ENCODE measurements around the gene ZNF687. TPM values are rescaled to one million over a fixed set of nuclear protein-coding genes. Genes with fewer than 3 reads are reported as not detected.

The ZNF687 gene
- total RNA-seq, 1 donor from 2014 or later, result 9.0 TPM

- no peak overlapping the region for H3K4me3 ChIP-seq (ENCODE audit: low read depth, low read length)
- peak; percentile 68 for DNase-seq (ENCODE audit: low read depth)
- no peaks in the 10 kb centered on the region for H3K27me3 ChIP-seq (ENCODE audit: control insufficient read depth, insufficient read depth, low read length)
- H3K36me3 ChIP-seq (ENCODE audit: control insufficient read depth, insufficient read depth, low read length), result peaks cover 7% of the 10 kb centered on the region
- TF ChIP-seq CTCF (IDR thresholded peaks at IDR 0.05; ENCODE audit: insufficient read depth, low read length, severe bottlenecking), result no peak
- no peak for FAIRE-seq
Observed at GRCh38 chr1:151259351-151259750, 22.7 kb upstream of the ZNF687 start.

- no peak for FAIRE-seq
- Histone ChIP-seq H3K4me3 (ENCODE audit: low read depth, low read length) (no peak overlapping the region), H3K27me3 (ENCODE audit: control insufficient read depth, insufficient read depth, low read length) (no peaks in the 10 kb centered on the region), H3K36me3 (ENCODE audit: control insufficient read depth, insufficient read depth, low read length) (peaks cover 17% of the 10 kb centered on the region)
- no peak for TF ChIP-seq CTCF (IDR thresholded peaks at IDR 0.05; ENCODE audit: insufficient read depth, low read length, severe bottlenecking)
- DNase-seq (ENCODE audit: low read depth), result no peak
Observed at GRCh38 chr1:151265446-151266236, 16.5 kb upstream of the ZNF687 start.

GRCh38 chr1:151266315-151266714, 15.8 kb upstream of the ZNF687 start:
- FAIRE-seq, result no peak
- Histone ChIP-seq H3K4me3 (ENCODE audit: low read depth, low read length) (no peak overlapping the region), H3K27me3 (ENCODE audit: control insufficient read depth, insufficient read depth, low read length) (no peaks in the 10 kb centered on the region), H3K36me3 (ENCODE audit: control insufficient read depth, insufficient read depth, low read length) (peaks cover 17% of the 10 kb centered on the region)
- DNase-seq (ENCODE audit: low read depth), result no peak
- no peak for TF ChIP-seq CTCF (IDR thresholded peaks at IDR 0.05; ENCODE audit: insufficient read depth, low read length, severe bottlenecking)

- FAIRE-seq (no peak), DNase-seq (ENCODE audit: low read depth) (no peak)
- H3K27me3 ChIP-seq (ENCODE audit: control insufficient read depth, insufficient read depth, low read length), result no peaks in the 10 kb centered on the region
- no peak for TF ChIP-seq CTCF (IDR thresholded peaks at IDR 0.05; ENCODE audit: insufficient read depth, low read length, severe bottlenecking)
- peaks cover 17% of the 10 kb centered on the region for H3K36me3 ChIP-seq (ENCODE audit: control insufficient read depth, insufficient read depth, low read length)
- no peak overlapping the region for H3K4me3 ChIP-seq (ENCODE audit: low read depth, low read length)
Observed at GRCh38 chr1:151266821-151267220, 15.3 kb upstream of the ZNF687 start.

- DNase-seq (ENCODE audit: low read depth) (peak; percentile 85), FAIRE-seq (no peak)
- Histone ChIP-seq H3K4me3 (ENCODE audit: low read depth, low read length) (no peak overlapping the region), H3K36me3 (ENCODE audit: control insufficient read depth, insufficient read depth, low read length) (peaks cover 12% of the 10 kb centered on the region), H3K27me3 (ENCODE audit: control insufficient read depth, insufficient read depth, low read length) (no peaks in the 10 kb centered on the region)
- no peak for TF ChIP-seq CTCF (IDR thresholded peaks at IDR 0.05; ENCODE audit: insufficient read depth, low read length, severe bottlenecking)
Observed at GRCh38 chr1:151267760-151268159, 14.3 kb upstream of the ZNF687 start.

All from bronchial epithelial cell (primary cell).